Measurements from ENCODE around the gene PCDHA13. TPM values are rescaled to one million over a fixed set of nuclear protein-coding genes. Genes with fewer than 3 reads are reported as not detected.

The PCDHA13 gene
- total RNA-seq, 1 donor from 2014 or later, result 0.26 TPM

- TF ChIP-seq CTCF (IDR thresholded peaks at IDR 0.05; ENCODE audit: insufficient read depth, low read length, severe bottlenecking), result no peak
- peak; percentile 43 for DNase-seq (ENCODE audit: low read depth)
- FAIRE-seq, result no peak
- Histone ChIP-seq H3K36me3 (ENCODE audit: control insufficient read depth, insufficient read depth, low read length) (no peaks in the 10 kb centered on the region), H3K4me3 (ENCODE audit: low read depth, low read length) (no peak overlapping the region), H3K27me3 (ENCODE audit: control insufficient read depth, insufficient read depth, low read length) (no peaks in the 10 kb centered on the region)
Observed at GRCh38 chr5:140916325-140916724, 34.4 kb downstream of the PCDHA13 start.

- no peaks in the 10 kb centered on the region for H3K36me3 ChIP-seq (ENCODE audit: control insufficient read depth, insufficient read depth, low read length)
- FAIRE-seq (no peak), DNase-seq (ENCODE audit: low read depth) (no peak)
- no peak for TF ChIP-seq CTCF (IDR thresholded peaks at IDR 0.05; ENCODE audit: insufficient read depth, low read length, severe bottlenecking)
- H3K27me3 ChIP-seq (ENCODE audit: control insufficient read depth, insufficient read depth, low read length), result peaks cover 13% of the 10 kb centered on the region
- no peak overlapping the region for H3K4me3 ChIP-seq (ENCODE audit: low read depth, low read length)
Observed at GRCh38 chr5:140923601-140924000, 41.7 kb downstream of the PCDHA13 start.

- TF ChIP-seq CTCF (IDR thresholded peaks at IDR 0.05; ENCODE audit: insufficient read depth, low read length, severe bottlenecking), result no peak
- H3K27me3 ChIP-seq (ENCODE audit: control insufficient read depth, insufficient read depth, low read length), result peaks cover 13% of the 10 kb centered on the region
- H3K36me3 ChIP-seq (ENCODE audit: control insufficient read depth, insufficient read depth, low read length), result no peaks in the 10 kb centered on the region
- peak within 1 kb of the TSS; percentile 41 for H3K4me3 ChIP-seq (ENCODE audit: low read depth, low read length)
- FAIRE-seq (no peak), DNase-seq (ENCODE audit: low read depth) (no peak)
Observed at GRCh38 chr5:140925806-140926442, 44.0 kb downstream of the PCDHA13 start, which contains the start of gene PCDHAC1. PCDHAC1 (plus strand) TSS chr5:140926299; CDS start chr5:140926893, 594 bp downstream.

GRCh38 chr5:140926443-140927227, 44.7 kb downstream of the PCDHA13 start:
- H3K4me3 ChIP-seq (ENCODE audit: low read depth, low read length), result peak overlapping the region; percentile 41
- DNase-seq (ENCODE audit: low read depth) (peak; percentile 56), FAIRE-seq (no peak)
- TF ChIP-seq CTCF (IDR thresholded peaks at IDR 0.05; ENCODE audit: insufficient read depth, low read length, severe bottlenecking), result peak; percentile 99
- no peaks in the 10 kb centered on the region for H3K36me3 ChIP-seq (ENCODE audit: control insufficient read depth, insufficient read depth, low read length)
- H3K27me3 ChIP-seq (ENCODE audit: control insufficient read depth, insufficient read depth, low read length), result peaks cover 13% of the 10 kb centered on the region

- no peak for FAIRE-seq
- Histone ChIP-seq H3K4me3 (ENCODE audit: low read depth, low read length) (peak overlapping the region; percentile 41), H3K27me3 (ENCODE audit: control insufficient read depth, insufficient read depth, low read length) (peaks cover 13% of the 10 kb centered on the region), H3K36me3 (ENCODE audit: control insufficient read depth, insufficient read depth, low read length) (no peaks in the 10 kb centered on the region)
- peak; percentile 10 for DNase-seq (ENCODE audit: low read depth)
- no peak for TF ChIP-seq CTCF (IDR thresholded peaks at IDR 0.05; ENCODE audit: insufficient read depth, low read length, severe bottlenecking)
Observed at GRCh38 chr5:140927228-140927573, 45.3 kb downstream of the PCDHA13 start.

Other genes with a start within 250 kb of the PCDHA13 start
- gene CD14, start 248.9 kb upstream of the PCDHA13 start, total RNA-seq, result 2.3 and 3.2 TPM in 2 replicates
- 15.7 and 18.2 TPM in 2 replicates for gene TMCO6, start 242.7 kb upstream of the PCDHA13 start, total RNA-seq
- gene NDUFA2, start 234.5 kb upstream of the PCDHA13 start, total RNA-seq, result 16.8 and 46.5 TPM in 2 replicates
- gene IK, start 234.3 kb upstream of the PCDHA13 start, total RNA-seq, result 58.4 and 98.7 TPM in 2 replicates
- gene WDR55, start 217.2 kb upstream of the PCDHA13 start, total RNA-seq, result 35.7 and 40.8 TPM in 2 replicates
- 0.26 TPM in 2 replicates for gene DND1, start 208.5 kb upstream of the PCDHA13 start, total RNA-seq
- 55.3 and 73.0 TPM in 2 replicates for gene HARS1, start 190.8 kb upstream of the PCDHA13 start, total RNA-seq
- 28.9 and 32.9 TPM in 2 replicates for gene HARS2, start 190.7 kb upstream of the PCDHA13 start, total RNA-seq
- 47.1 and 76.7 TPM in 2 replicates for gene ZMAT2, start 181.7 kb upstream of the PCDHA13 start, total RNA-seq
- gene PCDHA1, start 96.0 kb upstream of the PCDHA13 start, total RNA-seq, result under 0.01 TPM in 1 of 2 replicates, not detected in the other
- under 0.01 TPM in 1 of 2 replicates, not detected in the other for gene PCDHA2, start 87.3 kb upstream of the PCDHA13 start, total RNA-seq
- gene PCDHA3, start 81.1 kb upstream of the PCDHA13 start, total RNA-seq, result under 0.01 TPM in 1 of 2 replicates, not detected in the other
- gene PCDHA4, start 75.1 kb upstream of the PCDHA13 start, total RNA-seq, result 0.26 and 0.77 TPM in 2 replicates
- 0.13 TPM in 1 of 2 replicates, not detected in the other for gene PCDHA5, start 60.5 kb upstream of the PCDHA13 start, total RNA-seq
- gene PCDHA6, start 54.2 kb upstream of the PCDHA13 start, total RNA-seq, result 0.13 TPM in 1 of 2 replicates, not detected in the other
- under 0.01 and 0.13 TPM in 2 replicates for gene PCDHA7, start 47.9 kb upstream of the PCDHA13 start, total RNA-seq
- 0.13 TPM in 1 of 2 replicates, not detected in the other for gene PCDHA8, start 40.9 kb upstream of the PCDHA13 start, total RNA-seq
- gene PCDHA9, start 33.7 kb upstream of the PCDHA13 start, total RNA-seq, result under 0.01 TPM in 2 replicates
- gene PCDHA10, start 26.2 kb upstream of the PCDHA13 start, total RNA-seq, result under 0.01 TPM in 2 replicates
- 0.79 and 1.8 TPM in 2 replicates for gene PCDHA11, start 13.2 kb upstream of the PCDHA13 start, total RNA-seq
- gene PCDHA12, start 6.8 kb upstream of the PCDHA13 start, total RNA-seq, result under 0.01 and 0.13 TPM in 2 replicates
- 1.6 and 1.7 TPM in 2 replicates for gene PCDHAC1, start 44.2 kb downstream of the PCDHA13 start, total RNA-seq
- gene PCDHAC2, start 84.4 kb downstream of the PCDHA13 start, total RNA-seq, result 14.1 and 16.8 TPM in 2 replicates
- gene PCDHB1, start 169.2 kb downstream of the PCDHA13 start, total RNA-seq, result not detected in 2 replicates
- 0.26 and 1.1 TPM in 2 replicates for gene PCDHB2, start 212.5 kb downstream of the PCDHA13 start, total RNA-seq
- under 0.01 and 0.13 TPM in 2 replicates for gene PCDHB3, start 218.3 kb downstream of the PCDHA13 start, total RNA-seq
- 0.13 TPM in 1 of 2 replicates, not detected in the other for gene PCDHB4, start 239.7 kb downstream of the PCDHA13 start, total RNA-seq